NCI-H187 (cell line): ENCODE results near the gene MPPED1.
A peak's percentile ranks its signal among the peaks of the same experiment; 100 is the strongest.

Experiments used
- DNase-seq, 2 experiments: peaks; one replicate each; lab custom pipeline; 2025; lab: John Stamatoyannopoulos, UW

MPPED1 gene

DNA sequence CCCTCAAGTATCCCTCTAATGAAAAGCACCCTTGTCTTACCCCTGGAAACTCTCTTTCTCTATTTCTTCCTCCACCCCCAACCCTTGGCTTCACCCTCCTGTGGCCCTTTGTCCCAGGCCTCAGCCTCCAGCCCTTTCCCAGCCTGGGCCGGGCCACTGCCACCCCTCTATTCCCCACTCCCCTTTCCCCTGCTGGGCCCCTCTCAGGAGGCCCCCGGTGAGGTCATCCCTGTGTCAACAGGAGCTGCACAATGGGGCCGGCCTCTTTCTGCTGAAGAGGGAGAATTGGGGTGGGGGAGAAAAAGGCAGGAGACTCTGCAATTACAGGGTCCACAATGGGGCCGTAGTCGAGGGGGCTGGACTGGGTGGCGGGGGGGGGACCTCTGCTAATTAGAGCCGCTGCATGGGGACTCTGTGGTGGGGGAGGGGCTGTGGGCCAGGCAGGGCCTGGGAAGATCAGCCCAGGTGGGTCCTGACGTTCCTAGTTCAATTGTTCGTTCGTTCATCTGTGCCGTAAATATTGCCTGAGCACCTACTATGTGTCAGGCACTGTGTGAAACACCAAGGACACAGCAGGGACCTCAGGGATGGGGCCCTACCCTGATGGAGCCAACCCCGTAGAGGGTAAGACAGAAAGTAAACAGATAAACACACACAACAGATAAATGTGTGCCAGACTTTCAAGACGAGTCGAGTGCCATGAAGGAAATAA, 18.5 kb upstream of the MPPED1 start:
- no peak for DNase-seq

DNA sequence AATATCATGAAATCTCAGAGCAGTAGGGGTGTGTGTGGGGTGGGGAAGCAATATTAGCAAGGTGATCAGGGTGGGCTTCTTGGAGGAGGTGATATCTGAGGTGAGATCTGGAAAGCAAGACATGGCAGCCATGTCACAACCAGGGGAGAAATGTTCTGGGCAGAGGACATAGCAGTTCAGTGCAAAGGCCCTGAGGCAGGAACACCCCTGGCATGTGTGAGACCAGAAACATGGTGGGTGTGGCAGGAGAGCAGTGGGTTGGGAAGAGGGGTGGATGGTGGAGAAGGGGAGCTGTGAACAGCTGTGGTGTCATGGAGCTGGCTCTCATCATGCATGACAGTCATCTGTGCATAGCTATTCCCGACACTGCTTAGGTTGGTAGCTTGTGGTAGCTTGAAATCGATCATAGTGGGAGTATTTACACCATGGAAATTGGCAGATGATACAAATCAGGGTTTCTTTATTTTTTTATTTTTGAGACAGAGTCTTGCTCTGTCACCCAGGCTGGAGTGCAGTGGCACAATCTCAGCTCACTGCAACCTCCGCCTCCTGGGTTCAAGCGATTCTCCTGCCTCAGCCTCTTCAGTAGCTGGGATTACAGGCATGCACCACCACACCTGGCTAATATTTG, 17.9 kb upstream of the MPPED1 start:
- no peak for DNase-seq

DNA sequence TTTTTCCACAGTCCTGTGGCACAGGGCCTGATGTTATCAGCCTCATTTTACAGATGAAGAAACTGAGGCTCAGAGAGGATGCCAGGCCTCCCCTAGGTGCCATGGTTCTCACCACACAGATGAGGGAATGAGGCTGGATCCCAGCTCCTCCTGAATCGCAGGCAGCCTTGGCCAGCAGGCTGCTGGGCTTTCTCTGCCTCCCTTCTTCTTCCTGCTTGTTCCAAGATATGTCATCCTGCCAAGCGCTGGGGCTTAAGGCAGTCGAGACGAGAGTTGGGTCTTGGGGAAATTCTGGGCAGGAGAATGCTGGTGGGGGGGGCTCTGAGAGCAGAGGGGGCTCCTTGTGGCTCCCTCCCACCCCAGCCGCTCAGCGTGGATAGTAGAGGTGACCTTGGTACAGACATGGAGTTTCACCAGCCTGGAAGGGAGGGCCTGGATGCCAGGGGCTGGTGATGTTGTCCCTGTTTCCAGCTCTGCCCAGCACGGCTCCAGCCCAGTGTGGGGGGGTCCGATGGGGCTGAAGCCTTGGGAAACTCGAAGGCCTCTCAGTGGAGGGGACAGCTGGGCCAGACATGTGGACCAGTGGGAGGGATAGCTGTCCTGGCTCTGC, 16.6 kb upstream of the MPPED1 start:
- no peak for DNase-seq

DNA sequence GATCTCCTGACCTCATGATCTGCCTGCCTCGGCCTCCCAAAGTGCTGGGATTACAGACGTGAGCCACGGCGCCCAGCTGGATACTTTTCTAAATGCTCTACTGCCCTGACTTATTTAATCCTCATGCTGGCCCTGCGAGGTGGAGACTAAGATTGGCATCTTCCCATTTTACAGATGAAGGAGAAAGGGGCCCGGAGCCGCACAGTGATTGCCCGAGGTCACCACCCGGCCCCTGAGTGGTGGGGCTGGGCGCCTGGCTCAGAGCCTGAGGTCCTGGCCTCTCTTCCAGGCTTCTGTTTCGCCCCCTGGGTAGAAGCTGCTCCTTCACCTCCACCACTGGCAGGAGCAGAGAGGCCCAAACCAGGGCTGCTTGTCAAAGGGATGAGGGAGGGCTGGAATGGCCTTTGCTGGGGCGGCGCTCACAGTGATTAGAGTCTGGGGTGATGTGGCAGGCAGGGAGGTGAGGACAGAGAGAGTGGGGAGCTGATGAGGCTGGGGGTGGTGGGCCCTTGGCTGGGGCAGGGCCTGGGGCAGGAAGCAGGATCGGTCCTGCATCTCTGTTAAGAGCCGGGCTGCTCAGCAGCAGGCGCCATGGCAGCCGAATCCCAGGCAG, 15.4 kb upstream of the MPPED1 start:
- DNase-seq: no peak

DNA sequence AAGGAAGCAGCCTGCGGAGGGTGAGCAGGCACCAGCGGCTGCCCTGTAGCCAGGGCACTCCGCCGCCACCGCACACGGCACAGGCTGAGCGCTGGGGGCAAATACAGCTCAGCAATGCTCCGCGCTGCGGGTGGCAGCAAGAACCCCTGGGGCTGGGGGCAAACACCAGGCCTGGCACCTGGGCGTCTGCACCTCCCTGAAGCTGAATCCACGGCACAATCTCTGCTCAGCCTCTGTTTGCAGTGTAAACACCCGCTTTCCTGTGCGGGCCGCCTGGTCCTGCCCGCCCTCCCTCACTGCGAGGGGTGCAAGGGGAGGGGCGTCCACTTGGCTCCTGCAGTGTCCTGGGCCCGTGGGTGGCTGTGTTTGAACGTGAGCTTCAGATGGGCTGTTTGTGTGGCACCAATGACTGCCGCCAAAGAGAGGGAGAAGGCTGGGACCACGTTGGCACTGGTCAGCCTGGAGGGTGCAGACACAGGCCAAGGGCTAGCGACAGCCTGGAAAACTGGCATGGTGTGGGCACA, 14.8 kb upstream of the MPPED1 start:
- DNase-seq: no peak

DNA sequence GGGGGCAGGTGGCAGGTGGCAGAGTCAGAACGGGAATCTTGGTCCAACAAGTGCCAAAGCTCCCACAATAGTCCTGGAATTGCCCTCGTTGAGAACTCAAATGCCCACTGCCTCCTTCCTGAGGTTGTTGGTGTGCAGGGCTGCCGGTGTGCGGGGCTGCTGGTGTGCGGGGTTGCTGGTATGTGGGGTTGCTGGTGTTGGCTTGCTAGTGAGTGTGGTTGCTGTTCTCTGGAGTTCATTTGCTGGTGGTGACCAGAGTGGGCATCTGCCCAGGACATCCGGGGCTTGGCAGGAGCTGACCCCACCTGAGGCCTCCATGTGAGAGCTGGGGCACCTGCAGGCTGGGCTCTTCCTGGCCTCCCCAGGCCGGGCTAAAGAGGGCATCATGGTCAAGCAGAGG, 14.0 kb upstream of the MPPED1 start:
- no peak for DNase-seq

DNA sequence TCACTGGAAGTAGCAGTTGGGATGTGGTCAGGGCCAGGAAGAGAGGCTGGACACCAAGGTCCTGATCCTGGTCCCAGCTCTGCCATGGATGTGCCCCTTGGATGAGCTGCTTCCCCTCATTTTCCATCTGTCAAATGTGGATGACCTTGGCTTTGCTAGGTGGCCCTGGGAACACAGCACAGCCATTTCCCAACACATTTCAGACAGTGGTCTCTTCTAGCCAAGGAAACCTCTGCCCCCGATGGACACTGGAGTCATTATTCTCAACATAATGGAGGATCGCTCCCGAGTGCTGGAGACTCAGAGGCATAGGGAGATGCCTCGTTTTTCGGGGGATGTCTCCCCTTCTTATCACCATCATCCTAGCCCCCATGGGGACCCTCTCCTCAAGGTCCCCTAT, 13.6 kb upstream of the MPPED1 start:
- no peak for DNase-seq

DNA sequence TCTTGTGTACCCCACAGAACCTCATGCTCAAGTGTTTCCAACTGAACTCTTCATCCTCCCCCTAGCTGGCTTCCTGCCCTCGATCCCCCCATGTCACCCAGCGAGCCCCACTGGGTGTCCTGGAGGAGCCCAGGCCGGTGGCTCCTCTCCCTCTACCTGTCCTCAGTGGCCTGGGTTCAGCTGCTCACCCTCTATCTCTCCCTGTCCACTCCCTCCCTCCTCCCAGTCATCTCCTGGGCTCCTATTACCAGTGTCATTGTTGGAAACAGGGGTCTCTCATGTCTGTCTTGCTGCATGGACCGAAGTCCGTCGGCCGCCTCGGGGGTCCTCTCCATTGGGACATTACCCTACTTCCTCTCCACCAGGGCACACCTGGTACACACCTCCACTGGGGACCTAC, 12.9 kb upstream of the MPPED1 start:
- no peak for DNase-seq

DNA sequence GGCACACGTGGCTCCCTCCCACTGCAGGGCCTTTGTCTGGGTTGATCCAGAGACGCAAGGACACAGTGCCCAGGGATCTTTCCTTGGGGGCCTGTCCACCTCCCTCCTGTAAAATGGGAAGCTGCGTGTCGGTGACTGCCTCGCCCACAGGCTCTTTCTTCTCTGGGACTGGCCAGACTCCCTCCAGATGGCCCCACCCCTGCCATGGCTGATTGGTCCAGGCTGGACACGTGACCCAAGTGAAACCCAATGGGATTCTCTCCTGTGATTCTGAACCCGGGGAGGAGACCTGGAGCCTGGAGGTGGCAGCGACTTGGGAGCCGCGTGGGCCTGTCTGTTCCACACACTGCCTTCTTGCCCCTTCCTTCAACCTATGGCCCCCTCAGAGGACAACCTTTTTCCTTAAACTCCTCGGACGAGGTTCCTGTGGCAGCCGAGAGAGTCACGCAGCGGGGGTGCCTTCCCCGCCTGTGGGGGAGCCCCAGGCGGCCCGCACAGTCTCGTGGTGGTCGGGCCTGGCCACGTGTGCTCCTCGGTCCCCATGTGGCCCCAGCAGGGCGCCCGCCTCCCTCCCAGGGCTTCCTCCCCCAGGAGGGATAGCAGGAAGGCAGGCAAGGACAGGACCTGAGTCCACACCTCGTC, 12.4 kb upstream of the MPPED1 start:
- DNase-seq: no peak

DNA sequence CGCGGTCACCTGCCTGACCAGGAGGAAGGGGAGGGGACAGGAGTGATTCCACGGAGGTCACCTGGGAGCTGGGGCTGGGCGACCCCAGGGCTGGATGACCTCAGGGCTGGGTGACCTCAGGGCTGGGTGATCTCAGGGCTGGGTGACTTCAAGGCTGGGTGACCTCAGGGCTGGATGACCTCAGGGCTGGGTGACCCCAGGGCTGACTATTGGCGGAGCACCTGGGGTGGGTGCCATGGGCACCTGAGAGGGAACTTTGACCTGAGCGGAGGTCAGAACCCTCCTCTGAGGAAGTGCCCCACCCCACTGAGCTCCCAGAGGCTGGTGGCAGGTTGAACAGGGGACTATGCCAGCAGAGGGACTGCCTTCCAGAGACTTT, 11.8 kb upstream of the MPPED1 start:
- no peak for DNase-seq

DNA sequence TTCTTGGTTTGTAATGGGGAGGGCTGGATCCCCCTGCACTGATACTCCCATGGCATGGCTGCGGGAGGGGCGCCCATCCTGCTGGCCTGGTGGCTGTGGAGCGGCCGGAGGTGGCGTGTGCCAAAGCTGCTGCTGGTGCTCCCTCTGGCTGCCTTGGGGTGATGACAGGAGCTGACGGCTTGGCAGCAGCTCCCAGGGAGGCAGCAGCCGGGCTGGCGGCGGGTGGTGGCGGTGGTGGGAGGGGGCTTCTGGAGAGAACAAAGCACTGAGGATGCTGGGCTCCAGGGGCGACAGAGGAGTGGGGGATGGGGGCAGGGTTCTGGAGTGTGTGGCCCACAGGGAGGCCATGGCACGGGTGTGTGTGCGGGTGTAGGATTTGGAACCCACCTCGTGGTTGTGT, 11.4 kb upstream of the MPPED1 start:
- DNase-seq: no peak

DNA sequence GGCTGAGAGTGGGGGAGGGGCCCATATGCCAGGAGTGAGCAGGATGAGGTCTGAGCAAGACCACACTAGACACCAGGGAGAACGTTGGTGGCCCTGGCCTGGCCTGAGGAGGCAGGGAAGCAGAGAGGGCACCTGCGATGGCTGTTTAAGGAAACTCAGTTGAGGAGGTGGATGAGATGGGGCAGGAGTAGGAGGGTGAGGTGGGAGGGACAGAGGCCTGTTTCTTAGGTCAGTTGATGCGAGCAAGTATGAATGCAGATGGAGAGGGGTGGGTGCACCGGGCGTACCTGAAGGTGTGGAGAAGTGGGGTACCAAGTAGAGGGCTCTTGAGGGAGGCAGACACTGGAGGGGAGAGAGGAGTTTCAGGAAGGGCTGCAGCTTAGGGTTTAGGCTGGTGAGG, 10.6 kb upstream of the MPPED1 start:
- DNase-seq: no peak

DNA sequence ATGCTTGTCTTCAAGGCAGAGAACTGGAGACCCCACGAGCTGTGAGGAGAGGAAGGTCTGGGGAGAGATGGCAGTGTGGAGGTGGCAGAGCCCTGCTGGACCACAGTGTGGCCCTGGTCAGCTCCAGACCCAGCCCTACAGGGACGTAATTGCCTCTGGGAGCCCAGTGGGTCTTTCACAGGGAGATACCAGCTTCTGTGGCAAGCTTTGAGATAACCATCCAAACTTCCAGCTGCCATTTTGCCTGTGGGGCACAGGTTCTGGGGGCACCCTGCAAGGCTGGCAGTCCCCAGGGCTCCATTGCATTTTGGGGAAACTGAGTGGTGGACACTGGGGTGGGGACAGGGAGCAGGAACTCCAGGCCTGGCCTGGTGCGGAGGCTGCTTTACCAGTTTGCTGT, 10.2 kb upstream of the MPPED1 start:
- DNase-seq: no peak

DNA sequence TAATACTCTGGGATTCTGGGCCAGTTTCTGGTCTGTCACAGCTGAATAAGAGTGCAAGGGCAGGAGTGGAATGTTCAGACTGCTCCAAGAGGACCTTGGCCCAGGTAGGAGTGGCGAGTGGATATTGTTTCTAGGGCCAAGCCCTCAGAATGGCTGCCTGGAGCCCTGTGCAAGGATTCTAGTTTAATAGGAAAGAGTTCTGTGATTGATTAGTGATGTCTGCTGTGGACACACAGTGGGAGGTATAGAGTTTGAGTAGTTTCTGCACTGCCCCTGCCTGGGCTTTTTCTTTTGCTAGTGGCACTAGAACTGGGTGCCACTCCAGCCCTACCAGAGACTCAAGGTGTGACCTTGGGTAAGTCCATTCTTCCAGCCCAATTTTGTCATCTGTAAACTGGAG, 9.7 kb upstream of the MPPED1 start:
- DNase-seq: no peak

DNA sequence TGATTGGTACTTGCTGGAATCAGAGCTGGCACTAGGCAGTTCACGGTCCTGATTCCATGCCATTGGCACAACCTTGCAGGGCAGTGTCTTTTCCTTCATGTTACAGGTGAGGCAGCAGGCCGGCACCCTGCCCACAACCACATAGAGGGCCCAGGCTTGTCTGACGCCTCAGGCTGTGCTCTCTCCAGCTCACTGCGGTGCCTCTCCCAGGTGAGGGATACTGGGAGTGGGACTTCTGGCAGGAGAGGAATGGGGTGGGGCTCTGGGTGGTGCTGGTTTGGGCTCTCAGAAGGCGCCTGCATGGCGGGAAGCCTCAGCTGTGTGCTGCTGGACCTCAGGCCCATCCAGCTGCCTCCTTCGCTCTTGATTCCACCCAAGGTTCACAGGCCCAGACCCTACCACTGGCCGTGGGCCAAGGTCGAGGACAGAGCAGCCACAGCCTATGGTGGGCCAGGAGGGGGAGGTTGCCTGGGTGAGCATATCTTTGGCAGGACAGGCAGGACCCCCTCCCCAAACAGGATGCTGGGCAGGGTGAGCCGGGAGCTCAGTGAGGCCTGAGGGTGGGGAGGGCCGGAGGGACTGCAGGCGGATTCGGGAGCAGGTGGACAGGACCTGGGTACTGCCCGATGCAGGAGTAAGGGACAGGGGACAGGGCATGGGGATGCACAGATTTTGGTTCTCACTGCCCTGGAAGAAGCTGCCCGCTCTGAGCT, 7.0 kb upstream of the MPPED1 start:
- DNase-seq: peak; percentile 4 to 64

DNA sequence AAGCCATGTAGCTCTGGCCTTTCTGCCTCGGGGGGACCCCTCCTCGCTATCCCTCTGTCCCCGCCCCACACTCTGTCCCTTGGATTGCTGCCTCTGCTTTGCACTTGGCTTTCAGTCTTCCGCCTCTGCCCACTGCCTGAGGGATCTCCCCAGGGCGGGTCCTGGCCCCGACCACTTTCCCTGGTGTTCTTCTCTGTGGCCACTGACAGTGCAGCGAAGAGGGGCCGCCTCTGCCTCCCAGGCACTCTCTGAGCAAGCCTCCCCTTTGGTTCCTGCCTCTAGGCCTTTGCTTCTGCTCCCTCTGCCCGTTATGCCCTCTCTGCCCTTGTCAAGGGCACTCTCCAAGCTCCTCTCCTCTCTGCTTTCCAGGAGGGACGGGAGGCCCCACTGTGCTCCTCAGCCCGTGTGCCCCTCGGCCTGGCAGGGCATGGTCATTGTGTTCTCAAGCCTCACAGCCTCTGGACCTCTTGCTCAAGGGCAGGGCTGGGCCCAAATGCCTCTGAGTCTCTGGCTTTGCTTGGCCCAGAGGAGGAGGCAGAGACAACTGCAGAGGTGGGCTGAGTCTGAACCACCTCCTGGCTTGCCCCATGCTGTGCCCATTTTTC, 5.5 kb upstream of the MPPED1 start:
- no peak for DNase-seq

DNA sequence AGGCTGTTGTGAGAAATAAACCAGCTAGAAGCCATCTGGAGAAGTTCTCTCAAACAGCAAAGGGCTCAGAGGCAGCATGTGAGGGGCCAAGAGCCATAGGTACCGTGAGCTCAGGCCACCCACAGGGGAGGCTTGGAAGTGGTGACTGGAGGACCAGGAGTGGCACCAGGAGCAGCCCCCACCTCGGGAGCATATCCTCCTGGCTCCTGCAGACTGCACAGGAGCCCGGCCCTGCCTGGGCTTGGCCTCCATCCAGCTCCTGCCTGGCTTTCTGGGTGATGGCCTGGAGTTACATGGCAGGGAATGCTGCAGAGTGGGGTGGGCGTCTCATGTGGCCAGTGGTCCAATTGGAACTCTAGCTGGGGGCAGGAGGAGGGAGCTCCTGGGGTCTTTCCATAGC, 4.2 kb upstream of the MPPED1 start:
- no peak for DNase-seq

DNA sequence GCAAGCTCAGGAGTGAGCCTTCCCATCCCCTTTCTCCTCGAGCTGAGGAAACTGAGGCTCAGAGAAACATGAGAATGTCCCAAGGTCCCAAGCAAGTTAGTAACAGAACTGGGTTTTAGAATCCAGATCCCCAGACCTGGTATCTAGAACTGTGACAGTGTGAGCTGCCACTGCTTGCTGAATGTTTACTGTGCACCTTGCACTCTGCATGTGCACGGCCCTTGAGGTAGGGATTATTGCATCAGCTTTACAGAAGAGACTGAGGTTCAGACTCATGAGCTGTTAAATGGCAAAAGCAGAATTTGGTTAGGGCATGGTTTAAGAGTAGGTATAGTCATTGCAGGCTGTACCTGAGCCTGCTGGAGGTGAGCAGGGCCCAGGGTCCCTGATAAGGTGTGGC, 3.8 kb upstream of the MPPED1 start:
- DNase-seq: no peak

DNA sequence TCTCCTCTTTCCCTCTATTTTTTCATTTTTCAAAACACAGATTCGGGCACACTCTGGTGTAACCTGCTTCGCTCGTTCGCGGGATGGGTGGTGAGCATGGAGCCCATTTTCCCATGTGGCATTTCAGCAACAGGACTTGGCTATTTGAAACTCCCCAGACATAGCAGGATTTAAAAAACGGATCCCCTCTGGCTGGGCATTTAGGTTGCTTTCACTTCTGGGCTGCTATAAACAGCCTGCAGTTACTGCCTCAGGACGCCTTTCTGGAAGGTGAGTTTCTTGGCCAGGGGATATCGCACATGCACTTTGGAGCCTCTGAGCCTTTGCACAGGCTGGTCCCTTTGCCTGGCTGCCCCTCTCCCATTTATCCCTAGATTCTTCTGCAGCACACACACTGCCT, 2.8 kb upstream of the MPPED1 start:
- DNase-seq: no peak

DNA sequence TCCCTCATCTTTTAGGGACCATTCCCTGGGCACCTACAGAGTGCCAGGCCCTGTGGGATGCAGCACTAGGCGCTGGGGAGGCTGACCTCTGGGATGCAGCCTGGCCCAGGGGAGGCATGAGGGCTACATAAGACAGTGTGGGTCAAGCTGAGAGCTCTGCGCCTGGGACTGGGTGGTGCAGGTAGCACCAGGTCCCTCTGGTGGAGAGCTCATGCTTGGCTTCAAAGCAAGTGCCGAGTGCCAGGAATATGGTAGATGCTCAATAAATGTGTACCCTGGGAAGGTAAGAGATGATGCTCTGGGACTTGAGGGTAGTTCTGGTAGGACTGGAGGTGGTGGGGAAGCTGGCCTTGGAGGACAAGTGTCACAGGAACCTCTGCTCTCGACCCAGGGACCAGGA, 2.0 kb upstream of the MPPED1 start:
- no peak for DNase-seq

DNA sequence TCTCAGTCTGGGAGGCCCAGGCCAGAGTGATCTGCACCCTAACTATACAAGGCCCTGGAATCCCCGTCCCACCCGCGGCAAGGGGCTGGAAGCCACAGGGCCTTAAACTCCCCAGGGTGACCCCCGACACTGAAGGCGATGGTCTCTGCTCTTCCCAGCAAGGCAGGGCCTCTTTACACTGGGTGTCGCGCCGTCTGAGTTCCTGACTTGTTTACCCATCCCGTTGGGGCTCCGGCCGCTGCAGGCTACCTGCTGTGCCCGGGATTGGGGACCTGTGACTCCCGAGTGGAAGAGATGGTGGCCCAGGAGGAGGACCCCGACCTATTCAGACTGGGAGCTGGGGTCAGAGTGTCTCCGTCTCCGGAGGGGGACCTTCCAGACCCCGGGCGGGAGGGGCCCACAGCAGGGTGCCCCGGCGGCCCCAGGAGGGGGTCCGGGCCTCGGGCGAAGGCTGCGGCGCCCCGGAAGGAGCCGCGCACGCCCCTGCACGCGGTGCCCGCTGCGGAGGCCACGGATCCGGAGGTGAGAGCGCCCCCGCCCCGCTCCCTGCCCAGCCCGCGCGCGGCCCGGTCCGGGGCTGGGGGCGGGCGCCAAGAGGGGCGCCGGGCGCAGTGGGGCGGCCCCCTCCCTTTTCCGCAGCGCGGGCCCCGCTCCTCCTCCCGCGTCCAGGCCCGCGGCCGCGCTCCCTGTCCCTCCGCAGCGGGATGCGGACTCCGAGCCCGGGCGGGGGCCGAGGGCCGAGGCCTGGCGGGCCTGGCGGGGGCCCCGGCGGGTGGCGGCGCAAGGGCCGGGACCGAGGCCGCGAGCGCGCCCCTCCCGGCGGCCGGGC, 560 bp upstream of the MPPED1 start:
- no peak for DNase-seq
